GM18951 (cell line): Measurements from ENCODE around the gene ABCB11.

Source experiments
- POLR2A ChIP-seq: IDR thresholded peaks from 4 replicates; pipeline ENCODE4 v1.6.1; 2011; ENCODE audit warnings: mild to moderate bottlenecking; ENCODE audit not compliant: insufficient read length, insufficient read depth; ENCODE audit errors: extremely low read depth
- in situ Hi-C: fragments of 300-500 bp; cut with MboI; formaldehyde crosslinking; loops from one replicate; pipeline ENCODE4 v1.12.0; 2022; ENCODE audit warnings: low sequenced_read_pairs, mixed read lengths, inconsistent platforms; ENCODE audit not compliant: unreplicated experiment

The ABCB11 gene

DNA sequence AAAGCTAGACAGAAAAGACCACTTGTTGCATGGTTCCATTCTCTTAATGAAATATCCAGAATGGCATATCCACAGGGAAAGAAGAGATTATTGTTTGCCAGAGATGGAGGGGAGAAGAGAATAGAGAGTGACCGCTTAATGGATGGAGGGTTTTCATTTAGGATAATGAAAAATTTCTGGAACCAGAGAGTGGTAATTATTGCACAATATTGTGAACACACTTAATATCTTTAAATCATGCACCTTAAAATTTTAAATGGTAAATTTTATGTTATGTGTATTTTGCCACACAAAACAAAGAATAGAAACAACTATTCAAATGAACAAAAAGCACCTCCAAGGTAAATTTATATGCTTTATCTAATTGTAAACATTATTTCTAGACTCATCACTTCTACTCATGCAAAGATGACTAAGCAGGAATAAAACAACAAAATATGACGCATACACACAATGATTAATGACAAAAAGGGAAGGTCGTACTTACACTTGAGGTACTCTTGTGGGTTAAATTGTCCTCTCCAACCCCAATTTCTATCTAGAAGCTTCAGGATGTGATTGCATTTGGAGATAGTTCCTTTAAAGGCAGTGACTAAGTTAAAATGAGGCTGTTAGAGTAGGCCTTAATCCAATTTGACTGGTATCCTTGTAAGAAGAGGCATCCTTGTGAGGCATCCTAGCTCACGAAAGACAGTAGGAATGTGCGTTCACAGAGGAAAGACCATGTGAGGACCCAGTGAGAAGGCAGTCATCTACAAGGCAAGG is 19.5 kb upstream of the ABCB11 start:
- no peak for TF ChIP-seq POLR2A
- in situ Hi-C loops, result no loop called here

DNA sequence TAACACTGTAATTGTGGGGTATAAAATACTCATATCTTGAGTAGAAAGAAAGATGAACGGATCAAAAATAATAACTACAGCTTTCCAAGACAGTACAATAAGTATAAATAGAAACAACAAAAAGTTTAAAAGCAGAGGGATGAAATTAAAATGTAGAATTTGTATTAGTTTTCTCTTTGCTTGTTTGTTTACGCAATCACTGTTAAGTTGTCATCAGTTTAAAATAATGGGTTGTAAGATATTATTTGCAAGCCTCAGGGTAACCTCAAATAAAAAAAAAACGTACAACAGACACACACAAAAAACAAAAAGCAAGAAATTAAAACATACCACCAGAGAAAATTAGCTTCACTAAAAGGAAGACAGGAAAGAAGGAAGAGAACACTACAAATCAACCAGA is 18.0 kb upstream of the ABCB11 start:
- no peak for TF ChIP-seq POLR2A
- in situ Hi-C loops, result no loop called here

DNA sequence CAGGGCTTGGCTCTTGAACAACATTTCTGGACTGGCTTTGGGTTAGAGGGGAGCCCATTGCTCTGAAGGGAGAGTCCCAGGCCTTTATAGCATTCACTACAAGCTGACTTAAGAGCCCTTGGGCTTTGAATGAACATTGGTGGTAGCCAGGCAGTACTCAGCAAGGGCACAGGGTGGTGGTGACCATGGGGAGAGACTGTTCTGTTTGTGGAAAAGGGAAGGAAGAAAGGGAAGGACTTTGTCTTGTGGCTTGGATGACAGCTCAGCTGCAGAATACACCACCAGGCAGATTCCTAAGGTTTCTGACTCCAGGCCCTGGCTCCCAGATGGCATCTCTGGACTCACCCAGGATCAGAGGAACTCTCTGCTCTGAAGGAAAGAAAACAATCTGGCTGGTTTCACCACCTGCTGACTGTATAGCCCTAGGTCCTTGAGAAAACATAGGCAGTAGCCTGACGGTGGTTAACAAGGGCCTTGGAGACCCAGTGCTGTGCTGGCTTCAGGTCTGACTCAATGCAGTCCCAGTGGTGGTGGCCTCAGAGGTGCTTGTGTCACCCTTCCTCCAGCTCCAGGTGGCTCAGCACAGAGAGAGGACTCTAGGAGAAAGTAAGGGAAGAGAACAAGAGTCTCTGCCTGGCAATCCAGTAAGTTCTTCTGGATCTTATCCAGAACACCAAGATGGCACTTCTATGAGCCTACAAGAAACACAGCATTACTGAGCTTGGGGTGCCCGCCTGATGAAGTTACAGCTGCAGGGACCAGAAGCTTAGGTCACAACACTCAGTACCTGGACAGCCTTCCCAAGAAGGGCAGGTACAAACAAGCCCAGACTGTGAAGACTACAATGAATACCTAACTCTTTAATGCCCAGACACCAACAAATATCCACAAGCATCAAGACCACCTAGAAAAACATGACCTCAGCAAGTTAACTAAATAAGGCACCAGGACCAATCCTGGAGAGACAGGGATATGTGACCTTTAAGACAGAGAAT is 16.4 kb upstream of the ABCB11 start:
- no peak for TF ChIP-seq POLR2A
- in situ Hi-C loops, result no loop called here

DNA sequence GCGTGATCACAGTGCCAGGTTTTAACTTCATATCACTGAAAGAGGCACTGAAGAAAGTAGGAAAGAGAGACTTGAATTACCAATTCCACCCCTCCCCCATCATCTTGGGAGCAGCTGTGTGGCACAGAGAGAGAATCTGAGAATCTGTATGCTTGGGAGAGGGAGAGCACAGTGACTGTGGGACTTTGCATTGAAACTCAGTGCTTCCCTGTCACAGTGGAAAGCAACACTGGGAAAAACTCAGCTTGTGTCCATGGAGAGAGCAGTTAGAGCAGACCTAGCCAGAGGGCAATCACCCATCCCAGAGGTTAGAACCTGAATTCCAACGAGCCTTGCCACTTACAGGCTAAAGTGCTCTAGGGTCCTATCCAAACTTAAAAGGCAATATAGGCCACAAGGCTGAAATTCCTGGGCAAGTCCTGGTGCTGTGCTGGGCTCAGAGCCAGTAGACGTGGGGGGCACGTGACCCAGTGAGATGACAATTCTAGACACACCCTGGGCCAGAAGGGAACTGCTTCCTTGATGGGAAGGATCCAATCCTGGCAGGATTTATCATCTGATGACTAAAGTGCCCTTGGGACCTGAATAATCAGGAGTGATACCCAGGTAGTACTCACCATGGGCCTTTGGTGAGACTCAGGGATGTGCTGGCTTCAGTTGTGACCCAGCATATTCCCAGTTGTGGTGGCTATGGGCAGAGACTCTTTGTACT is 15.5 kb upstream of the ABCB11 start:
- in situ Hi-C loops, result no loop called here
- TF ChIP-seq POLR2A, result no peak

DNA sequence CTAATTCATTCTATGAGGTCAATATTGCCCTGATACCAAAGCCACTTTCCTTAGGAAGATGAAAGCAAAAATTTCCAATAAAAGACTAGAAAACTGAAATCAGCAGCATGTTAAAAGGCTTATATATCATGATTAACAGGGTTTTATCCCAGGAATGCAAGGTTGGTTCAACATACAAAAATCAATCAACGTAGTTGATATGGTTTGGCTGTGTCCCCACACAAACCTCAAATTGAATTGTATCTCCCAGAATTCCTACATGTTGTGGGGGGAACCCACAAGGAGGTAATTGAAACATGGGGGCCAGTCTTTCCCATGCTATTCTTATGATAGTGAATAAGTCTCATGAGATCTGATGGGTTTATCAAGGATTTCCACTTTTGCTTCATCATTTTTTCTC is 11.7 kb upstream of the ABCB11 start:
- TF ChIP-seq POLR2A, result no peak
- in situ Hi-C loops, result no loop called here

DNA sequence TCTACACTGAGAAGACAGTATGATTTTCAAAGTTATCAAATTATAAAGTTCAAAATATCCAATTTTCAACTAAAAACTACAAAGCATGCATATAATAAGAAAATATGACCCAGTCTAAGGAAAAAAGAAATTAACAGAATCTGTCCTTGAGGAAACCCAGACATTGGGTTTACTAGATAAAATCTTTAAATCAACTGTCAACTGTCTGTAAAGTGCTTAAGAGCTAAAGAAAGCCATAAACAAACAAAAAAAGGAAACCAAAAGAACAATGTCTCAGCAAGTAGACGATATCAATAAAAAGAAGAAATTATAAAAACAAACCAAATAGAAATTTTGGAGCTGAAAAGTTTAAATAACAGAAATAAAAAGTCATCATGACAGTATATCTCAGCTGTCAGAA is 10.5 kb upstream of the ABCB11 start:
- TF ChIP-seq POLR2A, result no peak
- in situ Hi-C loops, result no loop called here

DNA sequence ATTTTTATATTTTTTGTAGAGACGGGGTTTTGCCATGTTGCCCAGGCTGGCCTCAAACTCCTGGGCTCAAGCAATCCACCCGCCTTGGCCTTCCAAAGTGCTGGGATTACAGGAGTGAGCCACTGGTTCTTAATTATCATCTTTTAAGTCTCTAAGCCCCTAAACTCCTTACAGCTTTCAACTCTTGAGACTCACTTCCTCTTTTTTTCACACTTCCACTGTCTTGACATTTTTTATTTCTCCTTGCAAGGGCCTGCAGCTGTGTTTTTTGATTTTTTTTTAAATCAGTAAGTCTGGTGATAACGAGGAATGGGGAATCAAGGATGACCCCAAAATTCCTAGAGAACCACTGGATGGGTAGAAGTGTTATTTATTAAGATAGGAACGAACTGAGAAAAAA is 8.6 kb upstream of the ABCB11 start:
- TF ChIP-seq POLR2A, result no peak
- in situ Hi-C loops, result no loop called here

DNA sequence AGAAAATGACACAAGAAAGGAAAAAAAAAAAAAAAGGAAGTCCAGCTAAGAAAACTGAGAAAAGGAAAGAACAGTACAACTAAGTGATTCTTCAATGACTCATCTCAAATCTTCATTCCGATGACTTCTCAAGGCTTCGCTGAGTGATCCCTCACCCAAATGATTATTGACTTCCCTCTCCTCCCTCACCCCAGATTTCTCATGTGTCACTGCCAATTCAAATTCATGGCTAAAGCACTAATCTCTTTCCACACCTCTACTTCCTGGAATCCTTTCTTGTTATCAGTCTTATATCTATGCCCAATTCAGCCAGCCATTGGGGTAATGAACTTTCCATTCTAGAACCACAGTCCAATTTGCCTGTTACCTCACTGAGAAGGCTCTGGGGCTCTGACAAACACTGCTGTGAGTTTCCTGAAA is 7.2 kb upstream of the ABCB11 start:
- in situ Hi-C loops, result no loop called here
- no peak for TF ChIP-seq POLR2A

DNA sequence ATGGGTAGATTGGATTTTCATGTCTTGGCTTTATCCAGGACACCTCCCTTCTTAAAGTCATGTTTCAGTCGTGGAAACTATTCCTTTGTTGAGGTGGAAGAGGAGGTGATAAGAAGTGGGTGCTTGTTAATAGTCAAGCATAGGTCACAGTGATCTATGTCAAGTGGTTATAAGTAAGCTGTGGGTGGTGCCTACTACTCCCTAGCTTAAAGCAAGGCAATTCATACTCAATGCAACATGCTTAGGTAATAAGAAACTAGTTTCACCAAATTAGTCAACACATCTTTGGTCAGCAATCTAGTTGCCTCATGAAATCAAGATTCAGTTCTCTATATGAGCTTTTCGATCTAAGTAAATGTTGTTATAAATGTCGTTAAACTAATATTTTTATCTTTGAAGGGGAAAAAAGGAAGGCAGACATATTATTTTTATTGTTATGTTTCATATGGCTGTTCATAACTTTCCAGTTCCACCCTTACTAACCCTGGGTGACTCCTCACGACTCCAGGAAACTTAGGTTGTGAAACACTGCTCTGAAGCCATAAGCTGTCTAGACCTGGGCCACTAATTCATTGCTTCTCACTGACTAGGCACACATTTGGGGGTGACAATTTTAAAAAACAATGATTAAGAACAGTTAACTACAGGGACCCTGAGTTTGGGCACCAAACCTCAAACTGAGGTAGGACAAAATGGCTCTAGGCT is 5.8 kb upstream of the ABCB11 start:
- no peak for TF ChIP-seq POLR2A
- in situ Hi-C loops, result no loop called here

DNA sequence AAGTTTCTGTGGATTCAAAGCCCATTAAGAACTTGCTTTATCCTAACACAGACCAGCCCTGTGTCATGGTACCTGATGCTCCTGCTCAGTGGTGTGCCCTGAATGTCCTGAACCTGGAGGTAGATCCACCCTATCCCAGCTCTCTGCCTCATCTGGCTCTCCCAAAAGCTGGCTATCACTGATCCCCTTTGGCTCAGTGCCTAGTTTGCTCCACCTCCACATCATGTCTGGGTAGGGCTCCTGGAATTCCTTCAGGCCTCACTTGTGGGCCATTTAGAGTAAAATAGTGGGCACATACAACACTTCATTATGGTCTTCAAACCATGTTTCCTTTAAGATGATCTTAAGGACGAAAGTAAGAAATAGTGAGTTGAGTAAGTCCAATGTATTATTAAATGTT is 4.8 kb upstream of the ABCB11 start:
- in situ Hi-C loops, result no loop called here
- TF ChIP-seq POLR2A, result no peak

DNA sequence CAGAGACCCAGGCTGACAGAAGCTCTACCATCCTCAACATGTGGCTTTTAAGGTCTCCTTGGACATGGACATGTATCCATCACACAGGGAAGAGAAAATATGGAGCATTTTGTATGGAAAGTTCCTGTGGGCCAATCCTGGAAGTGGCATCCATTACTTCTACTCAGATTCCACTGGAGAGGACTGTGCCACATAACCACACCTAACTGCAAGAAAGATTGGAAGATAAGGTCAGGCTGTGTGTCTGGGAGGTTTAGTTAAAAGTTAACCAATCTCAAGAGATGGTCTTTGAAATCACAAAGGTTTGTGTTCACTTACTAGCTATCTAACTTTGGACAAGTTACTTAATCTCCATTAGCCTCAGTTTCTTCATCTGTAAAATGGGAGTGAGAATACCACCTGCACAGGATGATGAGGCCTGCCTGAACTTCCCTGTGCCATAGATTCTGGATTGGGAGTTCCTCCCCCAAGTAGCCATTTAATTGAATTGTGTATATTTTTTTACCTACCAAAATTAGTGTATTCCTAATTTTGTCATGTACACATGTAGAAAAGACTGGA is 3.9 kb upstream of the ABCB11 start:
- TF ChIP-seq POLR2A, result no peak
- in situ Hi-C loops, result no loop called here

DNA sequence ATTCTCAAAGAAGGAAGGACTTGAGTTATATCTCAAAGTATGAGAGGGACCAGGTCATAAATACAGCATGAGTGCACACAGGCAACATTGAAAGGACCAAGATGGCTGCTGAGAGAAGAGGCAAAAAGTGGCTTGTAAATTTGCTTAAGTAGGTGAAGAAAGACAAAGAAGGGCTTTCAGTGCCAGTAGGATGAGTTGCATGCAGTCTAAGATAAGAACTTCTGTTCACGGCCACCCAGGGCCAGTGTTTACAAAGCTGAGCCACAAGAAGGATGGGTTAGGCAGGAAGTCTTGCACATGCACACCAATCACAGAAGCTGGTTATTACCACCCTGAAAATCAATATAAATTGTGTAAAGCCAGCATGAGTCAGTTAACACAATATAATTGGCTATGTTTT is 3.1 kb upstream of the ABCB11 start:
- no peak for TF ChIP-seq POLR2A
- in situ Hi-C loops, result no loop called here

DNA sequence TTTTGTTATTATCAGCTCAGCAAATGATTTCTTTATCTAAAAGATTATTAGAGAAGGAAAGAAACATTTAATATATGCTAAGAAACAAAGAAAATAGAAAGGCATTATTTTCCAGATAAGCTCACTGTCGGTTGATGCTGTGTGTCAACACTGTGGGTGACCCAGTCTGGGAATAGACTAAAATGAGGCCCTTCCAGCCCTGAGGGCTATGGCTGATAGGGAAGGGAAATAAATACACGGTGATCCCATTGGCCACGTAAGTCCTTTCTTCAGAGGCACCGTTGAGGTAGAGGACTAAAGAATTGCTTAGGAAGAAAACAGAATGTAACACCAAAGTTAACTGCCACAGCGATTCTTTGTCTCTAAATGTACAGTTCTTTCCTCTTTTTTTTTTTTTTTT is 1.8 kb downstream of the ABCB11 start:
- no peak for TF ChIP-seq POLR2A
- in situ Hi-C loops, result no loop called here

DNA sequence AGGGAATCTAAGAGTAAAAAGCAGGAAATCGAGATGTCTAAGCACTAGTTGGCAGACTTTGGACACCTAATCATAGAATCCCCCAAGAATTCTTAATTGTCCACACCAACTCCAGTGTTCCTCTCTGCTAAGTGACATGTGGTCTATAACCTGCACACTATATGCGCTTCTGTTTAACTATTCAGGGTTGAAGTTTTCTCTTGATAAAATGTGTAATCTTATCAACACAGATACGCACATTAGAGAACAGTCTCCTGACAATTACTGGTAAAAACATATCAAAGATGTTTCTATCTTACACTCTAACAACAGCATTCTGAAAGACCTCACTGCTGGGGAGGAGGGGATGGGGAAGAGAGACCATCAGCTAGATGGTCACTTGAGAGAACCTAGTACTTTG is 3.9 kb downstream of the ABCB11 start:
- in situ Hi-C loops, result no loop called here
- TF ChIP-seq POLR2A, result no peak
